Smooth muscle cell (in vitro differentiated cells): ENCODE results near the gene PRR7. TPM values are rescaled to one million over a fixed set of nuclear protein-coding genes. Genes with fewer than 3 reads are reported as not detected.
A peak's percentile ranks its signal among the peaks of the same experiment; 100 is the strongest.

ENCODE experiments used
- DNase-seq: peaks from one replicate; lab custom pipeline; 2025; ENCODE audit not compliant: unreplicated experiment; lab: John Stamatoyannopoulos, UW
- H2AFZ ChIP-seq: fragments of 200-600 bp; sonication (generic); 2 replicates; pipeline ENCODE4 v1.6.0; 2016; ENCODE audit warnings: antibody characterized with exemption, low read depth, mild to moderate bottlenecking
- H3F3A ChIP-seq: fragments of 200-600 bp; sonication (generic); 2 replicates; pipeline ENCODE4 v1.6.0; 2017; ENCODE audit warnings: antibody characterized with exemption, low read depth
- H3K27ac ChIP-seq: fragments of 200-600 bp; sonication (generic); 2 replicates; pipeline ENCODE4 v1.5.1; 2016; ENCODE audit warnings: low read depth, mild to moderate bottlenecking
- H3K27me3 ChIP-seq: fragments of 200-600 bp; sonication (generic); 2 replicates; pipeline ENCODE4 v1.6.1; 2016; ENCODE audit warnings: low read depth, mild to moderate bottlenecking
- H3K36me3 ChIP-seq: fragments of 200-600 bp; sonication (generic); 2 replicates; pipeline ENCODE4 v1.5.1; 2016; ENCODE audit warnings: low read depth
- H3K4me1 ChIP-seq: fragments of 200-600 bp; sonication (generic); 2 replicates; pipeline ENCODE4 v1.5.1; 2016; ENCODE audit warnings: low read depth
- H3K4me2 ChIP-seq: fragments of 200-600 bp; sonication (generic); 2 replicates; pipeline ENCODE4 v1.6.0; 2016; ENCODE audit warnings: mild to moderate bottlenecking
- H3K4me3 ChIP-seq: fragments of 200-600 bp; sonication (generic); 2 replicates; pipeline ENCODE4 v1.5.1; 2016; ENCODE audit warnings: mild to moderate bottlenecking
- H3K79me2 ChIP-seq: fragments of 200-600 bp; sonication (generic); 2 replicates; pipeline ENCODE4 v1.6.0; 2016; ENCODE audit warnings: low read depth, mild to moderate bottlenecking
- H3K9ac ChIP-seq: fragments of 200-600 bp; sonication (generic); 2 replicates; pipeline ENCODE4 v1.6.0; 2016; ENCODE audit warnings: low read depth
- H3K9me3 ChIP-seq: fragments of 200-600 bp; sonication (generic); replicated peaks from 2 replicates; pipeline ENCODE4 v1.5.1; 2016; ENCODE audit warnings: low read depth
- H4K20me1 ChIP-seq: fragments of 200-600 bp; sonication (generic); 2 replicates; pipeline ENCODE4 v1.6.0; 2016; ENCODE audit warnings: low read depth
- WGBS: methylation state at CpG from one replicate; pipeline ENCODE4 v1.1.7; 2016; ENCODE audit warnings: low lambda C conversion rate; 5-methylcytosine and 5-hydroxymethylcytosine counted together
- polyA plus RNA-seq: library from polyadenylated mRNA; unstranded; fragments of >200 nt; fragmentation: Nextera tagmentation; extraction: Ambion mirVana; gene quantifications from 2 replicates; pipeline ENCODE4 v1.2.1, GENCODE V29; 2016
- total RNA-seq: library from RNA; depleted of rRNA; stranded (reverse); fragments of >200 nt; gene quantifications from 2 replicates; pipeline ENCODE4 v1.2.3, GENCODE V29; 2014
- TF ChIP-seq, protein P1 (sequence below): fragments of 200-600 bp; sonication (generic); IDR thresholded peaks from 2 replicates; pipeline ENCODE4 v1.5.1; 2017; ENCODE audit warnings: borderline replicate concordance, mild to moderate bottlenecking, antibody characterized with exemption; ENCODE audit not compliant: insufficient read depth, poor library complexity, severe bottlenecking

Gene PRR7
- total and polyA plus RNA-seq, 2 experiments from 2014 or later = 6.5 to 31.9 TPM

DNA sequence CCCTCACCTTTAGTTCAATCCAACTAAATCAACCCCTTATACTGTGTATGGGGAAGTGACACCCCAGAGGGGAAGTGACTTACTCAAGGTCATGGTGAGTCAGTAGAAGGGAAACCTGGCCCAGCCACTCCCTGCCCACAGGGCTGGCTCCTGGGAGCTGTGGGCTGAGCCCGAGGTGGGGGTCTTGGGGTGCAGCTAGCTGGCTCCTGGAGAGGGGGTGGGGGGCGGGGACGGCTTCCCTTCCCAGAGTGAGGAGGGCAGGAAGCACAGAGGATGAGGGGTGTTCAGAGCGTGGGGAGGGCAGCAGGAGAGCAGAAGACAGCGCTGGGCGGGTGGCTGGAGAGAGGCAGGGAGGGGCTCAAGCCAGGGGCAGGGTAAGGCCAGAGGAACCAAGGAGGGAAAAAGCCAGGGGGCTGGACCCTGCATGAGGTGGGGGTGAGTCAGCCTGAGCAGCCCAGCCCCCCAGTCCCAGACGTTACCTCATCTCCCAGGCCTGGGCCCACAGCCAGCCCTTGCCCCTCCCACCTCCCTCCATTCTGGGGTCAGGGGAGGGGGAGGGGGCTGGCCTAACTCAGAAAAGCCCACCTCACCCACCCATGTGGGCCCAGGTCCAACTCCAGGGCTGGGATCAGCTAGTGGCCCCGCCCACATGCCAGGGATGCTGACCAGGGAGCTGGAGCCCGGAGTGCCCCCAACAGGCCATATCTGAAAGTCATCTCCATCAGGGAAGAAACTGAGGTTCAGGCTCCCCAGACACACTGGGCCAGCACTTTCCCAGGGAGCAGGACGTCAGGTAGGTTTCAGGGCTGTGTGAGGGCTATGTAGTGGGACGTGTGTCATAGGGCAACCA is 48.0 kb downstream of the PRR7 start:
- Histone ChIP-seq H3K4me1 (peaks cover 34% of the 10 kb centered on the region), H3K27me3 (no peaks in the 10 kb centered on the region), H3K79me2 (peaks cover 39% of the 10 kb centered on the region), H2AFZ (no peak overlapping the region), H3K9me3 (no peaks in the 10 kb centered on the region), H4K20me1 (peaks cover 49% of the 10 kb centered on the region), H3F3A (peaks cover 32% of the 10 kb centered on the region), H3K4me2 (peak overlapping the region; percentile 99), H3K36me3 (no peaks in the 10 kb centered on the region), H3K4me3 (peak overlapping the region; percentile 6), H3K27ac (peak overlapping the region; percentile 96), H3K9ac (peak overlapping the region; percentile 69)
- TF ChIP-seq, protein P1, sequence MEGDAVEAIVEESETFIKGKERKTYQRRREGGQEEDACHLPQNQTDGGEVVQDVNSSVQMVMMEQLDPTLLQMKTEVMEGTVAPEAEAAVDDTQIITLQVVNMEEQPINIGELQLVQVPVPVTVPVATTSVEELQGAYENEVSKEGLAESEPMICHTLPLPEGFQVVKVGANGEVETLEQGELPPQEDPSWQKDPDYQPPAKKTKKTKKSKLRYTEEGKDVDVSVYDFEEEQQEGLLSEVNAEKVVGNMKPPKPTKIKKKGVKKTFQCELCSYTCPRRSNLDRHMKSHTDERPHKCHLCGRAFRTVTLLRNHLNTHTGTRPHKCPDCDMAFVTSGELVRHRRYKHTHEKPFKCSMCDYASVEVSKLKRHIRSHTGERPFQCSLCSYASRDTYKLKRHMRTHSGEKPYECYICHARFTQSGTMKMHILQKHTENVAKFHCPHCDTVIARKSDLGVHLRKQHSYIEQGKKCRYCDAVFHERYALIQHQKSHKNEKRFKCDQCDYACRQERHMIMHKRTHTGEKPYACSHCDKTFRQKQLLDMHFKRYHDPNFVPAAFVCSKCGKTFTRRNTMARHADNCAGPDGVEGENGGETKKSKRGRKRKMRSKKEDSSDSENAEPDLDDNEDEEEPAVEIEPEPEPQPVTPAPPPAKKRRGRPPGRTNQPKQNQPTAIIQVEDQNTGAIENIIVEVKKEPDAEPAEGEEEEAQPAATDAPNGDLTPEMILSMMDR = peak; percentile 23
- peak; percentile 74 for DNase-seq
- WGBS = 25% methylated on average over 7 of the region's 11 CpGs

DNA sequence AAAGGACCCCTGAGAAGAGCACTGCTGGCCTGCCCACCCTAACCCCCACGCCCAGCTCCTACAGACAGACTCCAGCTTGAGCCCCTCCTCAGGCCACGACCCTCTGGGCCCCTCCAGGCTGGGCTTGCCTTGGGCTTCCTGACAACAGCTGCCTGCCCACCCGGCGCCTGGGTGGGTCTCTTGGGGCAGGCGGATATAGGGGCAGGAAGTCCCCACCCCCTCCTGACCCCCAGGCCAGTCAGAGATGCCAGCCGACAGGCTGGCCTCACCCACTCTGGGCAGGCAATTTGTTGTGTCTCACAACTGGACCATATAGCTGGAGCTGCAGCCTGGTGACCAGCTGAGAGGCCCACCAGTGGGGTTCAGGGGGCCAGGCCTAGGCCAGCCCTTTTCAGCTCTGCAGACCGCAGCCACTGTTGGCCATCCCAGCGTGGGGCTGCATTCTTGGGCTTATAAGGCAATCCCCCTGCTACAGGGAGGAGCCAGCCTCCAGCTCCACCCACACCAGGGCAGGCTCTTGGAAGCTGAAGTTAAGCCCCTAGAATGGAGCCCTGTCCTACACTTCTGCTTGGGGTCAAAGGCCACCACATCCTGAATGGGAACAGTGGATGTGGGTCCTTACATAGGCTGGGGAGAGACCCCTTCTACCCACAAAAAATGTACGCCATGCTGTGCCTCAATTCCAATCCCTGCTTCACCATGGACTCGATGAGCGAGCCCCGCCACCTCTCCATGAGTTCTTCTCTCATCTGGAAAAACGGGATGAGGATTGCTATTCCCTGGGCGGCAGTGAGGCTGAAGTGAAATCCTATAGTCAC is 48.8 kb downstream of the PRR7 start:
- peak; percentile 56 for DNase-seq
- Histone ChIP-seq H4K20me1 (peaks cover 40% of the 10 kb centered on the region), H3K4me3 (peak overlapping the region; percentile 66), H3K79me2 (peaks cover 35% of the 10 kb centered on the region), H3F3A (peaks cover 32% of the 10 kb centered on the region), H2AFZ (no peak overlapping the region), H3K4me1 (peaks cover 37% of the 10 kb centered on the region), H3K9me3 (no peaks in the 10 kb centered on the region), H3K4me2 (peak overlapping the region; percentile 99), H3K27me3 (no peaks in the 10 kb centered on the region), H3K27ac (peak overlapping the region; percentile 96), H3K36me3 (no peaks in the 10 kb centered on the region), H3K9ac (peak overlapping the region; percentile 90)
- TF ChIP-seq, protein P1 = no peak
- WGBS = 34% methylated on average over 13 of the region's 14 CpGs

DNA sequence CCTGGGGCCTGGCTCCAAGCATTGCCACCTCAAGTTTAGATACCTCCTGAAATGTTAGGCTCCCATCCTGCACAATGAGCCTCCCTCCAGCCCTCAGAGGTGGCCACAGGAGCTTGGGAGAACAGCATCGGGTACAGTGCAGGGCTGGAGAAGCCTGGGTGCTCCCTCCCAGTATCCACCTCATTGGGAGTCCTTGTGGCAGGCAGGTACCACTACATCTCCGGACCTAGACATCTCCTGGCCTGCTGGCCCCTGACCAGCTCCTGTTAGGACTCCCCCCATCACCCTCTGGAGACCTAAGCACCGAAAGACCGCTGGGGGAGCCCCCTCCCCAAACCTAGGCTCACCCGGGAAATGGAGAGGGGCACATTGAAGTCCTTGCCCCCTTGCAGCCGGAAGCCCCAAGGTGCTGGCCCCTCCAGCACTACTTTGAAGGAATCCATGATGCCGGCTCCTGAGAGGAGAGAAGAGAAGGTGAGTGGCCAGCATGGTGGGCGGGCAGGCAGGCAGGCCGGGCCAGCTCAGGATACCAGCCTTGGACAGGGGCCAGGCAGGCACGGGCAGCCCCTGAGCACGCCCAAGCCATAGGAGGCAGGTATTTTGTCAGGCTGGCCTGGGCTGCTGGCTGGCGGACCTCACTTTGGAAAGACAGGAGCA is 49.6 kb downstream of the PRR7 start:
- peaks cover 41% of the 10 kb centered on the region for H3K4me1 ChIP-seq
- no peak for DNase-seq
- peak overlapping the region; percentile 96 for H3K27ac ChIP-seq
- peak overlapping the region; percentile 66 for H3K4me3 ChIP-seq
- H3F3A ChIP-seq = peaks cover 31% of the 10 kb centered on the region
- TF ChIP-seq, protein P1 = peak; percentile 24
- H3K4me2 ChIP-seq = peak overlapping the region; percentile 99
- H3K79me2 ChIP-seq = peaks cover 29% of the 10 kb centered on the region
- peaks cover 33% of the 10 kb centered on the region for H4K20me1 ChIP-seq
- 7% methylated on average over 12 of the region's 12 CpGs for WGBS
- H3K27me3 ChIP-seq = no peaks in the 10 kb centered on the region
- H2AFZ ChIP-seq = no peak overlapping the region
- H3K36me3 ChIP-seq = no peaks in the 10 kb centered on the region
- no peaks in the 10 kb centered on the region for H3K9me3 ChIP-seq
- H3K9ac ChIP-seq = peak overlapping the region; percentile 90
